Spinal cord (tissue), 10 donors: ENCODE data around the gene EDNRB. TPM values are rescaled to one million over a fixed set of nuclear protein-coding genes. Genes with fewer than 3 reads are reported as not detected.
A peak's percentile ranks its signal among the peaks of the same experiment; 100 is the strongest.

Experiments used
- DNase-seq, 6 donors: peaks; one replicate each; pipeline versions ENCODE4 v3.0.0 to v3.0.0-alpha.2; 2013 to 2015; ENCODE audit warnings: low spot score in 6 of 6, low read depth in 4 of 6
- H3K27ac ChIP-seq: one replicate; pipeline ENCODE4 v1.5.1; 2013; ENCODE audit warnings: low read depth, low read length, control low read depth
- H3K27me3 ChIP-seq: one replicate; pipeline ENCODE4 v1.6.1; 2013; ENCODE audit warnings: low read length; ENCODE audit not compliant: control insufficient read depth, insufficient read depth
- H3K36me3 ChIP-seq: one replicate; pipeline ENCODE4 v1.6.1; 2013; ENCODE audit warnings: low read length; ENCODE audit not compliant: control insufficient read depth, insufficient read depth
- H3K4me1 ChIP-seq: one replicate; pipeline ENCODE4 v1.6.1; 2013; ENCODE audit warnings: low read length; ENCODE audit not compliant: control insufficient read depth, insufficient read depth
- H3K4me3 ChIP-seq: one replicate; pipeline ENCODE4 v1.5.1; 2013; ENCODE audit warnings: low read depth, low read length, control low read depth
- H3K9me3 ChIP-seq: one replicate; pipeline ENCODE4 v1.6.1; 2013; ENCODE audit warnings: low read length; ENCODE audit not compliant: control insufficient read depth, insufficient read depth
- WGBS: methylation state at CpG from one replicate; pipeline ENCODE4 v1.1.5; 2013; ENCODE audit warnings: missing lambda C conversion rate; ENCODE audit not compliant: insufficient coverage; 5-methylcytosine and 5-hydroxymethylcytosine counted together
- polyA plus RNA-seq, 2 donors: library from polyadenylated mRNA; unstranded; fragments of 120-200 nt; gene quantifications; one replicate each; pipeline ENCODE4 v1.2.1, GENCODE V29; 2013; ENCODE audit not compliant: insufficient read length in 2 of 2
- total RNA-seq, 2 donors: library from RNA; depleted of rRNA in 1 of 2; stranded (reverse); fragments of 120-200 nt in 1 of 2; fragments of >200 nt in 1 of 2; gene quantifications; one replicate each; pipeline versions ENCODE4 v1.2.3 to v1.2.4, GENCODE V29; 2013 to 2014
- donor health status: healthy.

EDNRB gene
- total and polyA plus RNA-seq, 4 donors, result 154 to 324 (median 236) TPM

DNA sequence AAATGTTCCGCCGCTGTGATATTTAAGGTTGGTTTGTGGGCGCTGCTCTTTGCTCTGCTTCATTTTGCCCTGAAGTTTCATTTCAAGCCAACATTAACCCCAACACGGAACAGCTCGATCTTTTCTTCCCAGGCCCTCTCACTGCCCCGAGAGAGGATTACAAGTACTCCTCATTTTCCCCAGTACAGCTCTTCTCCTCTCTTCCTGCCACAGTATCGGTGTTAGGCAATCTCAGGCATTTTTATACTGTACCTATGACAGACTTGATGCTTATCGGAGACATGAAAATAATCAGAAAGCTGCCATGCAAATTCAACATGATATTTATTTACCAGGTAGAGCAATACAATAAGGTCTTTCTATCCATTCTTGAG lies 1.3 kb upstream of the EDNRB start:
- no peaks in the 10 kb centered on the region for H3K36me3 ChIP-seq
- WGBS, result 12% methylated on average over 3 of the region's 8 CpGs
- DNase-seq, result no peak
- H3K4me1 ChIP-seq, result peaks cover 18% of the 10 kb centered on the region
- H3K9me3 ChIP-seq, result no peaks in the 10 kb centered on the region
- H3K27ac ChIP-seq, result peak overlapping the region; percentile 96
- peak overlapping the region; percentile 84 for H3K4me3 ChIP-seq
- peaks cover 3% of the 10 kb centered on the region for H3K27me3 ChIP-seq

DNA sequence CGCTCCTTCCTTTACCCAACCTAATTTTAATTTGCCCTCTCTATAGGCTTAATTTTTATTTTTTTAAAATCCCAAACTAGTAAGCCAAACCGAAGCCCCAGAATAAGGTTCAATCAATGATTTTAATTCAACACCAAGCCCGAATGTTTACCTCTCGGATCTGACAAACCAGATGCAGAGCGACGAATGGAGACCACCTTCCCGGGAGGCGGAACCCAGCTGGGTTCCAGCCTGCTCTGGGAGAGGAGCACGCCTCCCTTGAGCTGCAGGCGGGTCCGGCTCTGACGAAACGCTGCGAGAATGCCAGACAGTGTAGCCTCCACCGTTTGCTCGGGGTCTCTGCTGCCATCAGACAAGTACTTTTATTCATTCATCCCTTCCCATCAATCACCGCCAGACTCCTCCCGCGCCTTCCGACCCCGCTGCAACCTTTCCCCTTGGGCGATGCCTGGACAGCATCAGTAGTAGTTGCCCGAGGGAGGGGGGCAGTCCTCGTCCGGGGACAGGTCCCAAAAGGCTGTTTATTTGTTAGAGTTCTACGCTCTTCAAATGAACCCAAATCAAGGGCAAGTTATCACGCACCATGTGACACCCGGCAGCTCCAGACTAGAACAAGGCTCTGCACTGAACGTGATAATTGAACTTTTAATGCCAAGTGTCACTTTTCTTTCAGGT lies 752 bp upstream of the EDNRB start:
- under 1% methylated on average over 27 of the region's 29 CpGs for WGBS
- peak overlapping the region; percentile 96 for H3K27ac ChIP-seq
- H3K9me3 ChIP-seq, result no peaks in the 10 kb centered on the region
- DNase-seq, result peak in 3 of 6 donors; percentile 63 to 87 (median 86)
- H3K4me1 ChIP-seq, result peaks cover 18% of the 10 kb centered on the region
- peak overlapping the region; percentile 84 for H3K4me3 ChIP-seq
- H3K36me3 ChIP-seq, result no peaks in the 10 kb centered on the region
- H3K27me3 ChIP-seq, result peaks cover 3% of the 10 kb centered on the region

DNA sequence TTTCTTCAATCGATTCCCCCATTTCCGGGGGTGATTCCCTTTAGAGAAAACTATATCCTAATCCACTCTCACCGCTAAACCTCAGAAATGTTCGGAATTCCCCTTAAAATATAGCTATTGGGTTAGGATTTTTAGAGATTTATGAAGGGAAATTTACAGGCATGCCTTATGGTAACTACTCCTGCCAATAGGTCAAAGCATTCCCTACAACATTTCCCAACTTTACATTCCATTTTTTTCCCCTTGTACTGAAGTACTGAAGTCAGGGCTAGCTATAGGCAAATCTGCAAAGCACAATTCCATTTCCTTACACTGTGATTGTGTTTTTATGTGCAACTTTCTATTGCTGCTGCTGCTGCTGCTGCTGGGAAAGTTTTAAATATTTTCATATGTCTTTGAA lies 2.1 kb downstream of the EDNRB start:
- Histone ChIP-seq H3K9me3 (no peaks in the 10 kb centered on the region), H3K36me3 (no peaks in the 10 kb centered on the region), H3K27me3 (peaks cover 3% of the 10 kb centered on the region), H3K27ac (peak overlapping the region; percentile 96), H3K4me3 (peak overlapping the region; percentile 84), H3K4me1 (peaks cover 18% of the 10 kb centered on the region)
- no peak for DNase-seq
- WGBS, result no CpG with 5 or more reads among the region's 4 CpGs

DNA sequence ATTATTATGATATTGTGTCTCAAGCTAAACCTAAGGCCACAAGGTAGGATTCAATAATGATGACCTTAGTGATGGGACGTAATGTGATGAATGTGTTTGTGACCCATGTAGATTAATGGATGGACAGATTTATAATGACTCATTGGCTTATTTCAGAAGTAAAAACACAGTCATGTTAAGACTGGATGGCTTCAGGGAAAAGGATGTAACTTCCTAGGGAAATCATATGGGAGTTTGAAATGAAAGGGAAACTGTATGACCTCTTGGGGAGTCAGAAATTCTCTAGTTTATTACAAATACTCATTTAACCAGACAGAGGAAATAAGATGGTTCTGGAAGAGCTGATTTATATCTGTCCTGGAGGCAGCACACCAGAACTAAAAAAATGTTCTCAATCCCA lies 2.9 kb downstream of the EDNRB start:
- Histone ChIP-seq H3K4me3 (peak overlapping the region; percentile 84), H3K27me3 (peaks cover 3% of the 10 kb centered on the region), H3K27ac (peak overlapping the region; percentile 96), H3K4me1 (peaks cover 18% of the 10 kb centered on the region), H3K36me3 (no peaks in the 10 kb centered on the region), H3K9me3 (no peaks in the 10 kb centered on the region)
- 73% methylated on average over 1 of the region's 1 CpG for WGBS
- DNase-seq, result no peak

DNA sequence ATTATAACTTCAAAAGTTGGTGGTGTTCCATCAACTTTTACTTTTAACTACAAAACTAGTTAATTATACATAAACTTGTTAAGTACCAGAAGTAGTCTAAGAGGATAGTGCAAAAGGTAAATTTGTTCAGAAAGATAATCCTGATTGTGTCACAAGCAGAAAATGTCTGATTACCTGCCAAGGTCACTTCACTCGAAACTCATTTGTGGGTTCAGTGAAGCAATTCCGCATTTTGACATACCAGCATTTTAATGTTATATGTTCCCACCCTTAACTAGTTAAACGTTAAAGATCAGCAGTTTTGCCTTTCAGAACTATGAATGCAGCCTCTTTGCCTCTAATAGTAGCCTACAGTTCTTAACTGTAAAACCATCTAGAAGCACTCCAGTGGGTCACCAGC lies 5.6 kb downstream of the EDNRB start:
- Histone ChIP-seq H3K4me3 (peak overlapping the region; percentile 84), H3K9me3 (no peaks in the 10 kb centered on the region), H3K36me3 (no peaks in the 10 kb centered on the region), H3K27ac (peak overlapping the region; percentile 42), H3K4me1 (peaks cover 2% of the 10 kb centered on the region), H3K27me3 (peaks cover 1% of the 10 kb centered on the region)
- DNase-seq, result no peak
- 32% methylated on average over 3 of the region's 3 CpGs for WGBS

DNA sequence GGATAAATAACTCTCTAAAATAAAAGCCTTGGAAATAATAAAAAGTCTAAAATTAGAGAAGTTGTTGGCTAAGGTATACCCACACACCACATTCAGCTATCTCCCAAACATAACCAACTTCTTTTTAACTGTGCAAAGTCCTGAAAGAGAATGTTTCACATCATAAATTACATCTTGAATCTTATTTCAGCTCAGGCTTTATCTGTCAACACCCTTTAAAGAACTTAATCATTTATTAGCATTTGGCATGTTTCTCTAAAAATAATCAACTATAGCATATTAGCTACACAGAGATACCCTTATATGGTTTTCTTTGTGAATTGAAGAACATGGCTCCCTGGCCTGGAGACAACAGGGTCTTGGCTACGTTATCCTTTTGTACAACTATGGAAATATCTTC lies 6.9 kb downstream of the EDNRB start:
- H3K4me1 ChIP-seq, result no peaks in the 10 kb centered on the region
- no CpG with 5 or more reads among the region's 1 CpG for WGBS
- no peaks in the 10 kb centered on the region for H3K36me3 ChIP-seq
- no peak for DNase-seq
- H3K4me3 ChIP-seq, result peak overlapping the region; percentile 84
- H3K9me3 ChIP-seq, result no peaks in the 10 kb centered on the region
- H3K27me3 ChIP-seq, result no peaks in the 10 kb centered on the region
- H3K27ac ChIP-seq, result peak overlapping the region; percentile 53

DNA sequence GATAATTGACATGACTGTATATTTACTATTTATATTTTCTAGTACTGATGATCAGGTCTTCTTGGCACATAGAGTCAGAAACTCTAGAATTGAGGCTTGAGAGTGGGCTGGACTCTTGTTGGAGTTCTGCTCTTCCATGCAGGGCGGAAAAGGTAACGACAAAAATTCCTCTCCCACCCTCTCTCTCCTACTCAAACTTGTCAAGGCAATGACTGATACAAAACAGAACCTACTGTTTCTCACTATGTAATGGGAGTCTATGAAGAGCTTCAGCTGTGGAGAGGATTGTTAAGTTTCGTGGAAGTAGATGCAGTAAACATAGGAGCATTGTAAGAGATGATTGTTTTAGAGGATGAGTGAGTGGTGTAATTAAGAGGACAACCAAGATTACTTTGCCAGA lies 8.8 kb downstream of the EDNRB start:
- Histone ChIP-seq H3K9me3 (no peaks in the 10 kb centered on the region), H3K4me3 (peak overlapping the region; percentile 7), H3K36me3 (no peaks in the 10 kb centered on the region), H3K4me1 (no peaks in the 10 kb centered on the region), H3K27me3 (no peaks in the 10 kb centered on the region), H3K27ac (peak overlapping the region; percentile 27)
- 55% methylated on average over 1 of the region's 3 CpGs for WGBS
- DNase-seq, result no peak

DNA sequence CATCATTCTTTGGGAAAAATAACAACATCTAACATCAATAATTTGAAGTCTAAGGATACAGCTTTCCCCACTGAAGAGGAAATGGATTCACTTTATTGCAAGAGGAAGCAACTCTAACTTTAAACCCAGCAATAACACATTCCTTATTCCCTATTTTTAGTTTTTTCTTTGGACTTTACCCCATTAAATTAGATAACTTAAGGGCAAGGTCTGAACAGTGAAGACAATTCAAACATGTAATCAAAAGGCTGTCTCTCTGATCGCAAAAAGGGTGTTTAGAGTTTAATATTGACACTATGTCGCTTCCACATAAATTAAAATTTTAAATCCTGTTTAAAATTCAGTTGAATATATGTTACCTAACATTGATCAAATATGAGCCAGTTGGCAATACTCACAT lies 10.1 kb downstream of the EDNRB start:
- Histone ChIP-seq H3K36me3 (no peaks in the 10 kb centered on the region), H3K27ac (peak overlapping the region; percentile 37), H3K4me3 (peak overlapping the region; percentile 7), H3K27me3 (no peaks in the 10 kb centered on the region), H3K4me1 (no peaks in the 10 kb centered on the region), H3K9me3 (no peaks in the 10 kb centered on the region)
- no peak for DNase-seq
- WGBS, result no CpG with 5 or more reads among the region's 2 CpGs

DNA sequence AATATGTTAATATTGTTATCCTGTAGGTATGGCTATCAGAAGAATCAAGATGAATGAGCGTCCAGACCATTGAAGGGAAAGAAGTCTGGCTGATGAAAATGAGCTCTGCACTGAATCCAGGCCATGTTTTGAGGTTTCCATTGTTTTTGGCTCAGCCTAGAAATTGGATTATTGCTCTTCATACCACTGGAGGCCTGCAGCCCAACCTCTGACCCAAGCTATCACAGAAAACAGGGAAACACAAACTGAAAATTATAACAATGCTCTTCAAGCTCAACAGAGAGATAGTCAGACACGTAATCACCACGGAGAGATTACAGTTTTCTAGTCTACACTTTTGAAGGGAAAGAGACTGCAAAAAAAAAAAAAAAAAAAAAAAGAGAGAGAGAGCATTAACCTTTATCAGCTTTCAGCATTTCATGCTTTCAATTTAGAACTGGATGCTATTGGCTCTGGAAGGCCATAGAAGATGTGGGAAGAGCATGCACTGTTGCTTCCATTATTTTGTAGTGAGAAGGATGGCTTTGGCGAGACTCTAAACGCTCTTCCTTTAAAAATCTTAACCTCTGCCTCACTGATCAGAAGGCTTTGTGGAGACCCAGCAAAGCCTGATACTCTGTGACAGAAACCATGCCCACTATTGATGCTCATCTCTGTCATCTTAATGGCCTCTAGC lies 10.8 kb downstream of the EDNRB start:
- WGBS, result 86% methylated on average over 1 of the region's 5 CpGs
- Histone ChIP-seq H3K4me3 (no peak overlapping the region), H3K36me3 (no peaks in the 10 kb centered on the region), H3K27me3 (no peaks in the 10 kb centered on the region), H3K9me3 (no peaks in the 10 kb centered on the region), H3K27ac (peak overlapping the region; percentile 59), H3K4me1 (no peaks in the 10 kb centered on the region)
- no peak for DNase-seq

DNA sequence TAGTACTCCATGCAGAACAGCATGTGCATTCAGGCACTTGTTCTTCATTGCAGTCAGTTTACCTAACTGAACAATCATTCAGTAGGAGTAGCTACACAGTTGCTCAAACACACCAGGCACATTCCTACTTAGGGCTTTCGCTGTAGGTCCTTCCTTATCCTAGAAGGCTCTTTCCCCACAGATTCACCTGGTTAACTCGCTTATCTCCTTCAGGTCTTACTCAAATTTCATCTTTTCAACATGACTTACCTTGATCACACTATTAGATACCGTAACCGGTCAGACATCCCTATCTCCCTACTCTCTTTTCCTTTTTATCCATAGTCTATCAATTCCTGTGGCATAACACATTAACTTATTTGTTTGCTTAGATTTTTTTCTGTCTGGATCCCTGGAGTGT lies 14.6 kb downstream of the EDNRB start:
- no peaks in the 10 kb centered on the region for H3K36me3 ChIP-seq
- H3K4me1 ChIP-seq, result no peaks in the 10 kb centered on the region
- no peaks in the 10 kb centered on the region for H3K9me3 ChIP-seq
- no peaks in the 10 kb centered on the region for H3K27me3 ChIP-seq
- no peak for DNase-seq
- no peak overlapping the region for H3K4me3 ChIP-seq
- 59% methylated on average over 2 of the region's 4 CpGs for WGBS
- H3K27ac ChIP-seq, result peak overlapping the region; percentile 37
